K562 (cell line): ENCODE data around the gene CASKIN2. TPM values are rescaled to one million over a fixed set of nuclear protein-coding genes. Genes with fewer than 3 reads are reported as not detected.
A peak's percentile ranks its signal among the peaks of the same experiment; 100 is the strongest.

Experiments used
- CBX3 ChIP-seq, 2 experiments: IDR thresholded peaks; 1 replicate in 1 of 2; 2 replicates in 1 of 2; pipeline ENCODE4 v1.6.1; 2012; ENCODE audit warnings: inconsistent platforms in 2 of 2, low read length in 2 of 2, borderline replicate concordance in 1 of 2, control low read depth in 1 of 2
- CHD4 ChIP-seq: fragments of 200-600 bp; sonication (generic); IDR thresholded peaks from 3 replicates; pipeline ENCODE4 v1.6.1; 2012; ENCODE audit warnings: low read depth, mild to moderate bottlenecking, mixed read lengths, low read length, inconsistent platforms; ENCODE audit not compliant: insufficient read depth, insufficient replicate concordance, poor library complexity, severe bottlenecking
- DDX20 ChIP-seq: fragments of 450-650 bp; IDR thresholded peaks from 2 replicates; pipeline ENCODE4 v1.6.1; 2016; ENCODE audit warnings: missing genetic modification characterization, low read depth, mild to moderate bottlenecking, missing compliant biosample characterization, moderate library complexity
- ELF4 ChIP-seq: fragments of 450-650 bp; formaldehyde crosslinking; IDR thresholded peaks from 2 replicates; pipeline ENCODE4 v1.4.0; 2022; ENCODE audit warnings: missing genetic modification characterization
- ERF ChIP-seq: fragments of 450-650 bp; formaldehyde crosslinking; IDR thresholded peaks from 2 replicates; pipeline ENCODE4 v1.4.0; 2020; ENCODE audit warnings: mild to moderate bottlenecking, mixed read lengths
- HNRNPL ChIP-seq: fragments of 200-400 bp; formaldehyde crosslinking; IDR thresholded peaks from 2 replicates; pipeline ENCODE4 v1.6.1; 2017; ENCODE audit warnings: low read depth, mild to moderate bottlenecking, low read length
- IRF2 ChIP-seq: sonication (generic); formaldehyde crosslinking; IDR thresholded peaks from 2 replicates; pipeline ENCODE4 v1.8.1; 2022; ENCODE audit warnings: mild to moderate bottlenecking, missing genetic modification reagents
- MIER1 ChIP-seq: fragments of 450-650 bp; IDR thresholded peaks from 2 replicates; pipeline ENCODE4 v1.6.1; 2016; ENCODE audit warnings: antibody characterized with exemption, mild to moderate bottlenecking, low read depth
- PHF20 ChIP-seq: fragments of 450-650 bp; IDR thresholded peaks from 2 replicates; pipeline ENCODE4 v1.6.1; 2018; ENCODE audit not compliant: partially characterized antibody
- RFX1 ChIP-seq: fragments of 450-650 bp; IDR thresholded peaks from 2 replicates; pipeline ENCODE4 v1.6.1; 2016; ENCODE audit warnings: mild to moderate bottlenecking, moderate library complexity
- U2AF2 ChIP-seq: fragments of 200-400 bp; formaldehyde crosslinking; optimal IDR thresholded peaks from 2 replicates; pipeline ENCODE3; 2017; ENCODE audit warnings: low read depth, mild to moderate bottlenecking, low read length
- ZFP1 ChIP-seq: fragments of 450-650 bp; formaldehyde crosslinking; IDR thresholded peaks from 2 replicates; pipeline ENCODE4 v1.4.0; 2020; ENCODE audit warnings: mild to moderate bottlenecking, mixed read lengths
- ZNF143 ChIP-seq: sonication (generic); formaldehyde crosslinking; IDR thresholded peaks from 2 replicates; pipeline ENCODE4 v1.9.0; 2022; ENCODE audit warnings: mild to moderate bottlenecking, missing genetic modification reagents
- polyA plus RNA-seq, 8 experiments: library from polyadenylated mRNA; depleted of rRNA in 4 of 8; stranded (reverse) in 5 of 8; unstranded in 3 of 8; fragments of >200 nt; fragmentation: Nextera tagmentation in 2 of 8; fragmentation: Illumina TruSeq in 1 of 8; extraction: Ambion mirVana in 2 of 8; extraction: Trizol in 1 of 8; gene quantifications; 2 replicates each; pipeline versions ENCODE4 v1.2.1 to v1.2.3, GENCODE V29; 2011 to 2014; ENCODE audit warnings: inconsistent platforms in 1 of 8, missing spikeins in 1 of 8
- total RNA-seq, 7 experiments: library from RNA; depleted of rRNA in 6 of 7; stranded (reverse); fragments of >200 nt in 6 of 7; fragmentation: Illumina TruSeq in 2 of 7; extraction: Trizol in 2 of 7; gene quantifications; 2 replicates each; pipeline versions ENCODE4 v1.2.1 to v1.2.3, GENCODE V29; 2011 to 2021; ENCODE audit warnings: low replicate concordance in 1 of 7
- TF ChIP-seq, protein P1 (sequence below): fragments of 450-650 bp; IDR thresholded peaks from one replicate; pipeline ENCODE4 v1.6.1; 2018; ENCODE audit warnings: mild to moderate bottlenecking, moderate library complexity; ENCODE audit not compliant: partially characterized antibody
- TF ChIP-seq, protein P2 (sequence below): fragments of 250-450 bp; sonication (Bioruptor Pico); IDR thresholded peaks from 2 replicates; pipeline ENCODE4 v1.6.1; 2021; ENCODE audit warnings: mild to moderate bottlenecking
- TF ChIP-seq, protein P3 (sequence below): fragments of 450-650 bp; IDR thresholded peaks from 2 replicates; pipeline ENCODE4 v1.6.1; 2016
- TF ChIP-seq, protein P4 (sequence below): fragments of 450-650 bp; IDR thresholded peaks from 2 replicates; pipeline ENCODE4 v1.6.1; 2016; ENCODE audit warnings: low read depth, mild to moderate bottlenecking, moderate library complexity
- TF ChIP-seq, protein P5 (sequence below), 2 experiments: fragments of 150-350 bp in 1 of 2; IDR thresholded peaks; 2 replicates each; pipeline ENCODE4 v1.6.1; 2012 to 2016; ENCODE audit warnings: low read depth in 2 of 2, low read length in 2 of 2, mild to moderate bottlenecking in 1 of 2, moderate library complexity in 1 of 2

Gene CASKIN2
- total and polyA plus RNA-seq, 9 of the 15 experiments (the other 6 are each of a cell fraction or from before 2014, with no cell fraction given): 0.01 to 12.2 (median 2.1) TPM

DNA sequence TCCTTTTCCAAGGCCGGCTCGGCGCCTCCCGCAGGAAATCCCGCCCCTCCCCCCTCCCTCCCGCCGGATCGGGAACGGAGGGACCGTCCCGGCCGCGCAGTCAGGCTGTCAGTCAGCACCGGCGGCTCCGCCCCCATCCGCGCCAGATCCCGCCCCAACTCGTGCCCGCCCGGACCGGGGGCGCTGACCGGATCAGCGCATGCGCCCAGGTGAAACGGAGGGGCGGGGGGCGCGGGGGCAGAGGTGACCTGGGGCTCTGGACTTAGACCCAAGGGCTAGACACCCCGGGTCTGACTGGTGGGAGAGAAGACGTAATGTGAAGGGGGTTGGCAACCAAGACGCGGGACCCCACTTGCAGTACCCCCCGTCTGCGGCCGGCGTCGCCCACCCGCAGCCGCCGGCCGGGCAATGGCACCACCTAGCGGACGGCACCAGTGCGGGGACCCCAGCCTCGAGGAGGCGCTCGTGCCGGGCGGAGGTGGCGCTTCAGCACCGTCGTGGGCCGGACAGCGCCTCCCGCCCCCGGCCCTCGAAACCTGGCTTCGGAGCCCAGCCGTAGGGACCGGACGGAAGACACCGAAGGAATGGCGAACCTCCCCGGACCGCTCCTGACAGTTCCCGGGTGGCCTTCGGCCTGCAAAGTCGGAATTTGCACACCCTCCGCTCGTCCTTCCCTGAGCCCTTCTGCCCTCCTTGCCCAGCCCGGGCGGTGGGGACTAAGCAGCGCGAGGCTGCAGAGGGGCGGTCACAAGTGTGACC lies at the start of gene CASKIN2 (continued):
- TF ChIP-seq, protein P1, sequence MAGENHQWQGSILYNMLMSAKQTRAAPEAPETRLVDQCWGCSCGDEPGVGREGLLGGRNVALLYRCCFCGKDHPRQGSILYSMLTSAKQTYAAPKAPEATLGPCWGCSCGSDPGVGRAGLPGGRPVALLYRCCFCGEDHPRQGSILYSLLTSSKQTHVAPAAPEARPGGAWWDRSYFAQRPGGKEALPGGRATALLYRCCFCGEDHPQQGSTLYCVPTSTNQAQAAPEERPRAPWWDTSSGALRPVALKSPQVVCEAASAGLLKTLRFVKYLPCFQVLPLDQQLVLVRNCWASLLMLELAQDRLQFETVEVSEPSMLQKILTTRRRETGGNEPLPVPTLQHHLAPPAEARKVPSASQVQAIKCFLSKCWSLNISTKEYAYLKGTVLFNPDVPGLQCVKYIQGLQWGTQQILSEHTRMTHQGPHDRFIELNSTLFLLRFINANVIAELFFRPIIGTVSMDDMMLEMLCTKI: no peak
- TF ChIP-seq ZFP1 (CRISPR knock-in tag) (no peak), U2AF2 (no peak), IRF2 (peak; percentile 90; the same call in 1 of the 2 replicates), HNRNPL (peak; percentile 78), MIER1 (peak; percentile 98), ERF (CRISPR knock-in tag) (peak; percentile 25; the same call in 1 of the 2 replicates), CHD4 (peak; percentile 50), RFX1 (no peak), ELF4 (CRISPR knock-in tag) (no peak), CBX3 (IDR thresholded peaks at IDR 0.05; ENCODE audit: borderline replicate concordance in 1 of 2, low read length in 2 of 2) (peak in 1 of 2 experiments; percentile 68; a peak in 1 of 3 replicates), ZNF143 (CRISPR knock-in tag) (0 out of 2 replicates have a peak, but pooled peaks have one; percentile 34), PHF20 (no peak), DDX20 (tag) (no peak)
- TF ChIP-seq, protein P2, sequence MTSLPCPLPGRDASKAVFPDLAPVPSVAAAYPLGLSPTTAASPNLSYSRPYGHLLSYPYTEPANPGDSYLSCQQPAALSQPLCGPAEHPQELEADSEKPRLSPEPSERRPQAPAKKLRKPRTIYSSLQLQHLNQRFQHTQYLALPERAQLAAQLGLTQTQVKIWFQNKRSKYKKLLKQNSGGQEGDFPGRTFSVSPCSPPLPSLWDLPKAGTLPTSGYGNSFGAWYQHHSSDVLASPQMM (CRISPR knock-in tag): no peak
- TF ChIP-seq, protein P3, sequence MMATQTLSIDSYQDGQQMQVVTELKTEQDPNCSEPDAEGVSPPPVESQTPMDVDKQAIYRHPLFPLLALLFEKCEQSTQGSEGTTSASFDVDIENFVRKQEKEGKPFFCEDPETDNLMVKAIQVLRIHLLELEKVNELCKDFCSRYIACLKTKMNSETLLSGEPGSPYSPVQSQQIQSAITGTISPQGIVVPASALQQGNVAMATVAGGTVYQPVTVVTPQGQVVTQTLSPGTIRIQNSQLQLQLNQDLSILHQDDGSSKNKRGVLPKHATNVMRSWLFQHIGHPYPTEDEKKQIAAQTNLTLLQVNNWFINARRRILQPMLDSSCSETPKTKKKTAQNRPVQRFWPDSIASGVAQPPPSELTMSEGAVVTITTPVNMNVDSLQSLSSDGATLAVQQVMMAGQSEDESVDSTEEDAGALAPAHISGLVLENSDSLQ: peak; percentile 98
- TF ChIP-seq, protein P4, sequence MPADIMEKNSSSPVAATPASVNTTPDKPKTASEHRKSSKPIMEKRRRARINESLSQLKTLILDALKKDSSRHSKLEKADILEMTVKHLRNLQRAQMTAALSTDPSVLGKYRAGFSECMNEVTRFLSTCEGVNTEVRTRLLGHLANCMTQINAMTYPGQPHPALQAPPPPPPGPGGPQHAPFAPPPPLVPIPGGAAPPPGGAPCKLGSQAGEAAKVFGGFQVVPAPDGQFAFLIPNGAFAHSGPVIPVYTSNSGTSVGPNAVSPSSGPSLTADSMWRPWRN: no peak
- TF ChIP-seq, protein P5, sequence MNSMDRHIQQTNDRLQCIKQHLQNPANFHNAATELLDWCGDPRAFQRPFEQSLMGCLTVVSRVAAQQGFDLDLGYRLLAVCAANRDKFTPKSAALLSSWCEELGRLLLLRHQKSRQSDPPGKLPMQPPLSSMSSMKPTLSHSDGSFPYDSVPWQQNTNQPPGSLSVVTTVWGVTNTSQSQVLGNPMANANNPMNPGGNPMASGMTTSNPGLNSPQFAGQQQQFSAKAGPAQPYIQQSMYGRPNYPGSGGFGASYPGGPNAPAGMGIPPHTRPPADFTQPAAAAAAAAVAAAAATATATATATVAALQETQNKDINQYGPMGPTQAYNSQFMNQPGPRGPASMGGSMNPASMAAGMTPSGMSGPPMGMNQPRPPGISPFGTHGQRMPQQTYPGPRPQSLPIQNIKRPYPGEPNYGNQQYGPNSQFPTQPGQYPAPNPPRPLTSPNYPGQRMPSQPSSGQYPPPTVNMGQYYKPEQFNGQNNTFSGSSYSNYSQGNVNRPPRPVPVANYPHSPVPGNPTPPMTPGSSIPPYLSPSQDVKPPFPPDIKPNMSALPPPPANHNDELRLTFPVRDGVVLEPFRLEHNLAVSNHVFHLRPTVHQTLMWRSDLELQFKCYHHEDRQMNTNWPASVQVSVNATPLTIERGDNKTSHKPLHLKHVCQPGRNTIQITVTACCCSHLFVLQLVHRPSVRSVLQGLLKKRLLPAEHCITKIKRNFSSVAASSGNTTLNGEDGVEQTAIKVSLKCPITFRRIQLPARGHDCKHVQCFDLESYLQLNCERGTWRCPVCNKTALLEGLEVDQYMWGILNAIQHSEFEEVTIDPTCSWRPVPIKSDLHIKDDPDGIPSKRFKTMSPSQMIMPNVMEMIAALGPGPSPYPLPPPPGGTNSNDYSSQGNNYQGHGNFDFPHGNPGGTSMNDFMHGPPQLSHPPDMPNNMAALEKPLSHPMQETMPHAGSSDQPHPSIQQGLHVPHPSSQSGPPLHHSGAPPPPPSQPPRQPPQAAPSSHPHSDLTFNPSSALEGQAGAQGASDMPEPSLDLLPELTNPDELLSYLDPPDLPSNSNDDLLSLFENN (IDR thresholded peaks at IDR 0.05; ENCODE audit: low read depth in 2 of 2, low read length in 2 of 2): no peak
